NCI-H774 (cell line): ENCODE data around the gene SLC34A2.

Source experiments
- DNase-seq: peaks from one replicate; lab custom pipeline; 2025; lab: John Stamatoyannopoulos, UW

Gene SLC34A2

GRCh38 chr4:25725870-25726269 is 70.2 kb downstream of the SLC34A2 start:
- DNase-seq, result no peak

GRCh38 chr4:25727711-25728493 is 72.3 kb downstream of the SLC34A2 start:
- DNase-seq, result no peak
